CD14-positive monocyte (primary cell): Measurements from ENCODE around the gene EPHA10. TPM values are rescaled to one million over a fixed set of nuclear protein-coding genes. Genes with fewer than 3 reads are reported as not detected.

Experiments
- DNase-seq, 3 donors: peaks; one replicate each; pipeline ENCODE4 v3.0.0-alpha.2; 2011 to 2022
- H2AFZ ChIP-seq: 2 replicates; pipeline ENCODE4 v1.6.0; 2012; ENCODE audit warnings: mild to moderate bottlenecking, low read depth, low read length, inconsistent platforms; ENCODE audit not compliant: insufficient read depth, poor library complexity, severe bottlenecking
- H3K27ac ChIP-seq, 2 donors: 1 replicate in 1 of 2; 2 replicates in 1 of 2; pipeline ENCODE4 v1.5.1; 2012 to 2013; ENCODE audit warnings: low read length in 2 of 2, control low read depth in 1 of 2, inconsistent platforms in 1 of 2, low read depth in 1 of 2, mild to moderate bottlenecking in 1 of 2
- H3K27me3 ChIP-seq, 2 donors: one replicate each; pipeline versions ENCODE4 v1.6.0 to v1.6.1; 2011 to 2013; ENCODE audit warnings: low read length in 2 of 2; ENCODE audit not compliant: control insufficient read depth in 2 of 2, insufficient read depth in 2 of 2
- H3K36me3 ChIP-seq, 2 donors: replicated peaks in 1 of 2; 1 replicate in 1 of 2; 2 replicates in 1 of 2; pipeline versions ENCODE4 v1.5.1 to v1.6.1; 2012 to 2013; ENCODE audit warnings: low read length in 2 of 2, control low read depth in 1 of 2, inconsistent platforms in 1 of 2, mild to moderate bottlenecking in 1 of 2; ENCODE audit not compliant: insufficient read depth in 2 of 2, control insufficient read depth in 1 of 2
- H3K4me1 ChIP-seq, 2 donors: 1 replicate in 1 of 2; 2 replicates in 1 of 2; pipeline versions ENCODE4 v1.5.1 to v1.6.1; 2012 to 2013; ENCODE audit warnings: low read length in 2 of 2, control low read depth in 1 of 2, inconsistent platforms in 1 of 2, mild to moderate bottlenecking in 1 of 2, moderate library complexity in 1 of 2; ENCODE audit not compliant: insufficient read depth in 2 of 2, control insufficient read depth in 1 of 2
- H3K4me2 ChIP-seq: replicated peaks from 2 replicates; pipeline ENCODE3; 2012; ENCODE audit warnings: low read length, moderate library complexity, mild to moderate bottlenecking; ENCODE audit not compliant: poor library complexity, severe bottlenecking; ENCODE audit errors: extremely low read depth
- H3K4me3 ChIP-seq, 3 experiments: fragments of 200-600 bp in 1 of 3; sonication (generic) in 1 of 3; replicated peaks in 1 of 3; 1 replicate in 2 of 3; 2 replicates in 1 of 3; pipeline ENCODE4 v1.5.1; 2011 to 2013; ENCODE audit warnings: low read length in 3 of 3, mild to moderate bottlenecking in 3 of 3, control low read depth in 2 of 3, low read depth in 2 of 3, inconsistent platforms in 1 of 3, moderate library complexity in 1 of 3
- H3K79me2 ChIP-seq: 2 replicates; pipeline ENCODE4 v1.6.0; 2012; ENCODE audit warnings: mild to moderate bottlenecking, control low read depth, inconsistent platforms, low read length, moderate library complexity; ENCODE audit not compliant: insufficient read depth
- H3K9ac ChIP-seq: 2 replicates; pipeline ENCODE4 v1.6.0; 2017; ENCODE audit warnings: low read length, mild to moderate bottlenecking; ENCODE audit not compliant: insufficient read depth, poor library complexity, severe bottlenecking
- H3K9me3 ChIP-seq, 2 donors: replicated peaks in 1 of 2; 1 replicate in 1 of 2; 2 replicates in 1 of 2; pipeline versions ENCODE4 v1.5.1 to v1.6.1; 2012 to 2013; ENCODE audit warnings: low read length in 2 of 2, control low read depth in 1 of 2; ENCODE audit not compliant: control insufficient read depth in 1 of 2, insufficient read depth in 1 of 2
- H4K20me1 ChIP-seq: 2 replicates; pipeline ENCODE4 v1.6.0; 2012; ENCODE audit warnings: mild to moderate bottlenecking, low read length, control low read depth, moderate library complexity; ENCODE audit not compliant: insufficient read depth
- H3K27ac Mint-ChIP-seq, 7 donors: one replicate each; pipeline ENCODE4 v1.8.0; 2020; ENCODE audit warnings: mild to moderate bottlenecking in 7 of 7, mixed read lengths in 7 of 7, moderate library complexity in 6 of 7, inconsistent platforms in 2 of 7
- H3K27me3 Mint-ChIP-seq, 3 donors: one replicate each; pipeline ENCODE4 v1.8.0; 2021 to 2022; ENCODE audit warnings: low read depth in 3 of 3, mild to moderate bottlenecking in 3 of 3, mixed read lengths in 3 of 3, moderate library complexity in 3 of 3, inconsistent platforms in 1 of 3
- H3K36me3 Mint-ChIP-seq, 2 donors: one replicate each; pipeline ENCODE4 v1.8.0; 2020; ENCODE audit warnings: mixed read lengths in 2 of 2, inconsistent platforms in 1 of 2, mild to moderate bottlenecking in 1 of 2
- H3K4me1 Mint-ChIP-seq: one replicate; pipeline ENCODE4 v1.8.0; 2020; ENCODE audit warnings: mild to moderate bottlenecking, mixed read lengths
- H3K4me3 Mint-ChIP-seq, 2 donors: one replicate each; pipeline ENCODE4 v1.8.0; 2020; ENCODE audit warnings: mild to moderate bottlenecking in 2 of 2, mixed read lengths in 2 of 2, moderate library complexity in 1 of 2
- H3K9me3 Mint-ChIP-seq, 7 donors: one replicate each; pipeline ENCODE4 v1.8.0; 2020 to 2022; ENCODE audit warnings: mixed read lengths in 7 of 7, mild to moderate bottlenecking in 6 of 7, moderate library complexity in 6 of 7, inconsistent platforms in 2 of 7
- WGBS: methylation state at CpG from one replicate; pipeline ENCODE4 v1.1.5; 2013; ENCODE audit warnings: missing lambda C conversion rate; ENCODE audit not compliant: insufficient coverage; 5-methylcytosine and 5-hydroxymethylcytosine counted together
- intact Hi-C, 2 donors: fragments of 100-400 bp; cut with micrococcal nuclease; formaldehyde crosslinking; loops; one replicate each; pipeline versions ENCODE4 v1.15.0 to v1.15.1; 2023
- polyA plus RNA-seq, 3 donors: library from polyadenylated mRNA; depleted of rRNA in 1 of 3; unstranded in 2 of 3; stranded (reverse) in 1 of 3; fragments of 300-500 nt in 2 of 3; fragments of >200 nt in 1 of 3; fragmentation: Illumina TruSeq in 2 of 3; gene quantifications; 1 replicate in 2 of 3; 2 replicates in 1 of 3; pipeline ENCODE4 v1.2.3, GENCODE V29; 2012 to 2021
- TF ChIP-seq, protein P1 (sequence below): fragments of 200-600 bp; IDR thresholded peaks from one replicate; pipeline ENCODE4 v1.8.0; 2022; ENCODE audit warnings: antibody characterized with exemption, mild to moderate bottlenecking

EPHA10 gene
- polyA plus RNA-seq, 3 donors: not detected

DNA sequence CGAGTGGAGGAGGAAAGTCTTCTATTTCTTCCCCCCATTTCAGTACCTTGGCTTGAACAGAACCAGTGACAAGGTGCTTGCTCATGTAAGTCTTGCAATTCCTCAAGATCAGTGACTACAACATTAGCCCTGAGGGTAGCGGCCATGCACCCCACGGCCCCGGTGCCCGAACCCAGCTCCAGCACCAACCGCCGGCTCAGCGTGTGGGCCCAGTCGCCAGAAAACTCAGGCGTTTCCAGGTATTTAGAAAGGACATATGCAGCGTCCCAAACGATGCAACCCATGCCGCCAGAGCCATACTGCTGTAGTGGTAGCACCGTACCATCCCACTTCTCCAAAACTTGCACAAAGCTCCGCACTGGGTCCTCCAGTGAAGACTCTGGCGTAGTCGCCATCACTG is 17.6 kb upstream of the EPHA10 start:
- Histone ChIP-seq H3K9ac (no peak overlapping the region), H3K4me3 (no peak overlapping the region), H2AFZ (no peak overlapping the region), H3K79me2 (no peaks in the 10 kb centered on the region), H3K27ac (no peak overlapping the region), H3K4me2 (no peak overlapping the region), H3K36me3 (no peaks in the 10 kb centered on the region), H3K9me3 (no peaks in the 10 kb centered on the region), H4K20me1 (no peaks in the 10 kb centered on the region), H3K4me1 (no peaks in the 10 kb centered on the region), H3K27me3 (no peaks in the 10 kb centered on the region)
- DNase-seq: no peak
- TF ChIP-seq, protein P1, sequence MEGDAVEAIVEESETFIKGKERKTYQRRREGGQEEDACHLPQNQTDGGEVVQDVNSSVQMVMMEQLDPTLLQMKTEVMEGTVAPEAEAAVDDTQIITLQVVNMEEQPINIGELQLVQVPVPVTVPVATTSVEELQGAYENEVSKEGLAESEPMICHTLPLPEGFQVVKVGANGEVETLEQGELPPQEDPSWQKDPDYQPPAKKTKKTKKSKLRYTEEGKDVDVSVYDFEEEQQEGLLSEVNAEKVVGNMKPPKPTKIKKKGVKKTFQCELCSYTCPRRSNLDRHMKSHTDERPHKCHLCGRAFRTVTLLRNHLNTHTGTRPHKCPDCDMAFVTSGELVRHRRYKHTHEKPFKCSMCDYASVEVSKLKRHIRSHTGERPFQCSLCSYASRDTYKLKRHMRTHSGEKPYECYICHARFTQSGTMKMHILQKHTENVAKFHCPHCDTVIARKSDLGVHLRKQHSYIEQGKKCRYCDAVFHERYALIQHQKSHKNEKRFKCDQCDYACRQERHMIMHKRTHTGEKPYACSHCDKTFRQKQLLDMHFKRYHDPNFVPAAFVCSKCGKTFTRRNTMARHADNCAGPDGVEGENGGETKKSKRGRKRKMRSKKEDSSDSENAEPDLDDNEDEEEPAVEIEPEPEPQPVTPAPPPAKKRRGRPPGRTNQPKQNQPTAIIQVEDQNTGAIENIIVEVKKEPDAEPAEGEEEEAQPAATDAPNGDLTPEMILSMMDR: no peak
- WGBS: 80% methylated on average over 11 of the region's 17 CpGs
- intact Hi-C loops: no loop called here
- H3K36me3 Mint-ChIP-seq: no peaks in the 10 kb centered on the region
- no peak overlapping the region for H3K4me3 Mint-ChIP-seq
- H3K27me3 Mint-ChIP-seq: peaks cover 14 to 38% (median 24%) of the 10 kb centered on the region in 3 donors
- H3K27ac Mint-ChIP-seq: no peak overlapping the region
- H3K4me1 Mint-ChIP-seq: peaks cover 4% of the 10 kb centered on the region
- H3K9me3 Mint-ChIP-seq: peaks cover 0 to 2% (median 0%) of the 10 kb centered on the region in 7 donors

DNA sequence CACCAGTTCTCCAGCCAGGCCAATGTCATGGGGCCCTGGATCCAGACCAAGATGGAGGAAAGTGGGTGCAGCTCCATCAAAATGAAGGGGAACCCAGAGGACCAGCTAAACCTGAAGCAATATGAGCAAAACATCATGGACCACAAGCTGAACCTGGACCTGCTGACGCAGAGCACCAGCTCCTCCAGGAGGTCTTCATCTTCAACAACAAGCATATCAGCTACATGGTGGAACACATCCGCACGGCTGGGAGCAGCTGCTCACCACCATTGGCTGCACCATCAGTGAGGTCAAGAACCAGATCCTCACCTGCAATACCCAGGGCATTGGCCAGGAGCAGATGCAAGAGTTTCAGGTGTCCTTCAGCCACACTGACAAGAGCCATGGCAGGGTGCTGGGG is 13.7 kb upstream of the EPHA10 start:
- Histone ChIP-seq H3K9ac (no peak overlapping the region), H3K27ac (no peak overlapping the region), H4K20me1 (no peaks in the 10 kb centered on the region), H3K79me2 (no peaks in the 10 kb centered on the region), H3K4me3 (no peak overlapping the region), H2AFZ (no peak overlapping the region), H3K4me2 (no peak overlapping the region), H3K9me3 (no peaks in the 10 kb centered on the region), H3K27me3 (no peaks in the 10 kb centered on the region), H3K36me3 (no peaks in the 10 kb centered on the region), H3K4me1 (no peaks in the 10 kb centered on the region)
- no peak overlapping the region for H3K27ac Mint-ChIP-seq
- intact Hi-C loops: no loop called here
- peaks cover 8 to 26% (median 17%) of the 10 kb centered on the region in 3 donors for H3K27me3 Mint-ChIP-seq
- 93% methylated on average over 3 of the region's 3 CpGs for WGBS
- H3K9me3 Mint-ChIP-seq: peaks cover 0 to 3% (median 0%) of the 10 kb centered on the region in 7 donors
- H3K4me1 Mint-ChIP-seq: peaks cover 4% of the 10 kb centered on the region
- no peaks in the 10 kb centered on the region for H3K36me3 Mint-ChIP-seq
- TF ChIP-seq, protein P1: no peak
- no peak overlapping the region for H3K4me3 Mint-ChIP-seq
- DNase-seq: no peak
